H9 (cell line): ENCODE measurements around the gene CCDC190. TPM values are rescaled to one million over a fixed set of nuclear protein-coding genes. Genes with fewer than 3 reads are reported as not detected.

Experiments used
- DNase-seq: peaks from one replicate; pipeline ENCODE4 v3.0.0-alpha.2; 2017
- H2AFZ ChIP-seq: one replicate; pipeline ENCODE4 v1.6.1; 2013; ENCODE audit warnings: mild to moderate bottlenecking, low read length, control low read depth, moderate library complexity
- H2AK5ac ChIP-seq: 2 replicates; pipeline ENCODE4 v1.6.1; 2013; ENCODE audit warnings: low read length, control low read depth, mixed read lengths; ENCODE audit not compliant: insufficient read length
- H2BK120ac ChIP-seq: one replicate; pipeline ENCODE4 v1.6.1; 2013; ENCODE audit warnings: low read depth, mild to moderate bottlenecking, low read length, control low read depth, inconsistent platforms; ENCODE audit not compliant: poor library complexity, severe bottlenecking
- H2BK12ac ChIP-seq: 2 replicates; pipeline ENCODE4 v1.6.1; 2013; ENCODE audit warnings: low read length, control low read depth, mixed read lengths, low read depth; ENCODE audit not compliant: insufficient read length
- H2BK15ac ChIP-seq: 2 replicates; pipeline ENCODE4 v1.6.1; 2013; ENCODE audit warnings: low read depth, low read length, control low read depth
- H2BK20ac ChIP-seq: one replicate; pipeline ENCODE4 v1.6.1; 2013; ENCODE audit warnings: low read depth, mild to moderate bottlenecking, low read length, control low read depth, inconsistent platforms; ENCODE audit not compliant: poor library complexity, severe bottlenecking
- H2BK5ac ChIP-seq: 2 replicates; pipeline ENCODE4 v1.6.1; 2013; ENCODE audit warnings: low read length, control low read depth, mixed read lengths; ENCODE audit not compliant: insufficient read length
- H3K14ac ChIP-seq: 2 replicates; pipeline ENCODE4 v1.6.1; 2013; ENCODE audit warnings: low read length, control low read depth; ENCODE audit not compliant: insufficient read depth
- H3K18ac ChIP-seq: 2 replicates; pipeline ENCODE4 v1.6.1; 2013; ENCODE audit warnings: low read depth, mild to moderate bottlenecking, mixed read lengths, low read length, control low read depth; ENCODE audit not compliant: insufficient read length
- H3K23ac ChIP-seq: 2 replicates; pipeline ENCODE4 v1.6.1; 2013; ENCODE audit warnings: low read length, control low read depth, mixed read lengths, low read depth; ENCODE audit not compliant: insufficient read length
- H3K23me2 ChIP-seq: 2 replicates; pipeline ENCODE4 v1.6.1; 2013; ENCODE audit warnings: low read depth, mild to moderate bottlenecking, mixed read lengths, low read length, control low read depth; ENCODE audit not compliant: insufficient read length, poor library complexity, severe bottlenecking
- H3K27ac ChIP-seq: 2 replicates; pipeline ENCODE4 v1.5.1; 2013; ENCODE audit warnings: low read length, control low read depth, mixed read lengths, low read depth; ENCODE audit not compliant: insufficient read length
- H3K27me3 ChIP-seq: 2 replicates; pipeline ENCODE4 v1.6.1; 2013; ENCODE audit warnings: low read length, control low read depth, inconsistent platforms; ENCODE audit not compliant: insufficient read depth
- H3K4ac ChIP-seq: 2 replicates; pipeline ENCODE4 v1.6.1; 2013; ENCODE audit warnings: low read depth, mild to moderate bottlenecking, control low read depth, inconsistent platforms, low read length, moderate library complexity
- H3K4me1 ChIP-seq: 2 replicates; pipeline ENCODE4 v1.6.1; 2013; ENCODE audit warnings: low read length, control low read depth, inconsistent platforms; ENCODE audit not compliant: insufficient read depth
- H3K4me2 ChIP-seq: 2 replicates; pipeline ENCODE4 v1.6.1; 2013; ENCODE audit warnings: low read length, control low read depth, mixed read lengths; ENCODE audit not compliant: insufficient read length, insufficient read depth
- H3K56ac ChIP-seq: 2 replicates; pipeline ENCODE4 v1.6.1; 2013; ENCODE audit warnings: low read depth, mild to moderate bottlenecking, mixed read lengths, low read length, control low read depth; ENCODE audit not compliant: insufficient read length
- H3K79me1 ChIP-seq: 2 replicates; pipeline ENCODE4 v1.6.1; 2013; ENCODE audit warnings: low read depth, mild to moderate bottlenecking, moderate library complexity, low read length, control low read depth, inconsistent platforms; ENCODE audit not compliant: insufficient read depth, poor library complexity, severe bottlenecking
- H3K79me2 ChIP-seq: 2 replicates; pipeline ENCODE4 v1.6.1; 2013; ENCODE audit warnings: low read length, control low read depth, inconsistent platforms; ENCODE audit not compliant: insufficient read depth
- H3K9ac ChIP-seq: 2 replicates; pipeline ENCODE4 v1.6.1; 2013; ENCODE audit warnings: low read length, control low read depth, mixed read lengths; ENCODE audit not compliant: insufficient read length; ENCODE audit errors: extremely low read depth
- H3K9me3 ChIP-seq: one replicate; pipeline ENCODE4 v1.6.1; 2013; ENCODE audit warnings: low read depth, low read length, inconsistent platforms; ENCODE audit not compliant: control insufficient read depth
- H3T11ph ChIP-seq: one replicate; pipeline ENCODE4 v1.6.1; 2013; ENCODE audit warnings: mild to moderate bottlenecking, low read length, control low read depth, inconsistent platforms
- H4K20me1 ChIP-seq: one replicate; pipeline ENCODE4 v1.6.1; 2013; ENCODE audit not compliant: control insufficient read depth, insufficient read length, insufficient read depth
- H4K5ac ChIP-seq: 2 replicates; pipeline ENCODE4 v1.6.1; 2013; ENCODE audit warnings: low read depth, mild to moderate bottlenecking, mixed read lengths, low read length, control low read depth; ENCODE audit not compliant: insufficient read length
- H4K8ac ChIP-seq: replicated peaks from 2 replicates; pipeline ENCODE4 v1.6.1; 2013; ENCODE audit warnings: low read length, control low read depth, mixed read lengths, low read depth; ENCODE audit not compliant: insufficient read length
- H4K91ac ChIP-seq: 2 replicates; pipeline ENCODE4 v1.6.1; 2013; ENCODE audit warnings: low read depth, mild to moderate bottlenecking, moderate library complexity, mixed read lengths, low read length, control low read depth; ENCODE audit not compliant: insufficient read length
- H3K27ac Mint-ChIP-seq, 3 experiments: 2 replicates in 2 of 3; 3 replicates in 1 of 3; pipeline ENCODE4 v1.8.0; 2020 to 2021; ENCODE audit warnings: mixed read lengths in 3 of 3, mild to moderate bottlenecking in 1 of 3, moderate library complexity in 1 of 3
- H3K27me3 Mint-ChIP-seq: 2 replicates; pipeline ENCODE4 v1.8.0; 2021; ENCODE audit warnings: low read depth, mild to moderate bottlenecking, moderate library complexity, mixed read lengths
- H3K36me3 Mint-ChIP-seq, 3 experiments: 2 replicates in 2 of 3; 3 replicates in 1 of 3; pipeline ENCODE4 v1.8.0; 2020 to 2021; ENCODE audit warnings: low read depth in 3 of 3, mixed read lengths in 3 of 3; ENCODE audit not compliant: insufficient read depth in 1 of 3
- H3K4me1 Mint-ChIP-seq, 2 experiments: 2 replicates each; pipeline ENCODE4 v1.8.0; 2020; ENCODE audit warnings: mixed read lengths in 2 of 2
- H3K4me3 Mint-ChIP-seq, 2 experiments: 2 replicates in 1 of 2; 3 replicates in 1 of 2; pipeline ENCODE4 v1.8.0; 2020 to 2021; ENCODE audit warnings: mild to moderate bottlenecking in 2 of 2, mixed read lengths in 2 of 2, moderate library complexity in 1 of 2
- H3K9me3 Mint-ChIP-seq, 2 experiments: 2 replicates in 1 of 2; 3 replicates in 1 of 2; pipeline ENCODE4 v1.8.0; 2020; ENCODE audit warnings: mild to moderate bottlenecking in 2 of 2, mixed read lengths in 2 of 2, moderate library complexity in 1 of 2
- CTCF ChIP-seq: fragments of 200-600 bp; sonication (generic); conservative IDR thresholded peaks from 3 replicates; pipeline ENCODE4 v1.8.0; 2021; ENCODE audit warnings: antibody characterized with exemption, mild to moderate bottlenecking
- WGBS: extraction: QIAGEN DNeasy Blood & Tissue Kit; methylation state at CpG from one replicate; pipeline ENCODE4 v1.1.7; 2013; ENCODE audit warnings: missing lambda C conversion rate, low lambda C conversion rate, mixed read lengths; ENCODE audit not compliant: insufficient read length; ENCODE audit errors: extremely low coverage; 5-methylcytosine and 5-hydroxymethylcytosine counted together
- total RNA-seq: library from RNA; stranded (reverse); gene quantifications from 2 replicates; pipeline ENCODE4 v1.2.1, GENCODE V29; 2021

Gene CCDC190
- total RNA-seq, 1 experiment from 2014 or later = not detected

- H2BK5ac ChIP-seq = no peak overlapping the region
- no peak overlapping the region for H4K5ac ChIP-seq
- H2BK20ac ChIP-seq = no peak overlapping the region
- H3K23ac ChIP-seq = no peak overlapping the region
- H3K4me2 ChIP-seq = no peak overlapping the region
- no peak overlapping the region for H3K4ac ChIP-seq
- no peak overlapping the region for H3K27ac ChIP-seq
- H3K18ac ChIP-seq = no peak overlapping the region
- TF ChIP-seq CTCF = no peak
- Mint-ChIP-seq H3K36me3 (no peaks in the 10 kb centered on the region), H3K4me1 (peaks cover 0 to 8% of the 10 kb centered on the region in 2 experiments), H3K4me3 (no peak overlapping the region), H3K27ac (no peak overlapping the region), H3K27me3 (no peaks in the 10 kb centered on the region), H3K9me3 (no peaks in the 10 kb centered on the region)
- no peaks in the 10 kb centered on the region for H3K79me1 ChIP-seq
- H3K4me1 ChIP-seq = no peaks in the 10 kb centered on the region
- no peaks in the 10 kb centered on the region for H3K9me3 ChIP-seq
- no peak overlapping the region for H3K56ac ChIP-seq
- no peak overlapping the region for H2BK15ac ChIP-seq
- H3K14ac ChIP-seq = no peak overlapping the region
- no peaks in the 10 kb centered on the region for H3K79me2 ChIP-seq
- H4K8ac ChIP-seq = no peak overlapping the region
- H2AFZ ChIP-seq = no peak overlapping the region
- no peak overlapping the region for H4K91ac ChIP-seq
- H2BK12ac ChIP-seq = no peak overlapping the region
- WGBS = 100% methylated on average over 1 of the region's 2 CpGs
- H3K9ac ChIP-seq = no peak overlapping the region
- no peak overlapping the region for H3T11ph ChIP-seq
- H2BK120ac ChIP-seq = no peak overlapping the region
- H2AK5ac ChIP-seq = no peak overlapping the region
- no peaks in the 10 kb centered on the region for H4K20me1 ChIP-seq
- no peaks in the 10 kb centered on the region for H3K27me3 ChIP-seq
- DNase-seq = no peak
- no peaks in the 10 kb centered on the region for H3K23me2 ChIP-seq
Observed at GRCh38 chr1:162856260-162856659, 4.7 kb downstream of the CCDC190 start.
